Measurements from ENCODE around the gene NOL9.

DNA sequence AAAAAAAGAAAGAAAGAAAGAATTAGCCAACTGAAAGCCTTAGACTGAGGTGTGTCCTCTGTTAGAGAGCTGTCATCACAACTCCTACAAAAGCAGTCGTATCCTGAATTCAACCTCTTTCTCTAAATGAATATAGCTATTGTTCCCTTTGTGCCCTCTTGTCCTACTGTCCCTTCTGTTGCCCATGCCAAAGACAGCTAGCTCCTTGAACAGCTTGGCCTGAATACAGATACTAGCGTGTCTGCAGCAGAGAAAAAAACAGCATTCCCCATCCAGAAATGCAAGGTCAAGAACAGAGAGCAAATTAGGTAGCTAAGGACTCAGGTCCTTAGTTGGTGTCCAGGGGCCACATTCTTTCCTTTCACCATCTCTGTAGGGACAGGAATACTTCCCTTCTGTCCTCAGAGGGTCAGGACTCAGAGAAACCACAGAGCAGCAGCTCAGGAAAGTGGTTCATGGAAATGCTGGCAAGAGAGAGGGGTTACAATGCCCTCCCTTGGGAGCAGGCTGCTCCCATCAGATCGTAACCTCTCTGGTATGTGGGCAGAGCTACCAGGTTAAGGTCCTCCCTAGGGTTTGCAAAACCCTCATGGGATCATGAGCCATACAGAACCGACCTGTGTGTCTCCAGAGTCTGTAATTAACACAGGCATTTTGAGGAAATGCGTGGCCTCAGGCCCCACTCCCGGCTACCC, 23.7 kb upstream of the NOL9 start:
- TF ChIP-seq, protein P1, sequence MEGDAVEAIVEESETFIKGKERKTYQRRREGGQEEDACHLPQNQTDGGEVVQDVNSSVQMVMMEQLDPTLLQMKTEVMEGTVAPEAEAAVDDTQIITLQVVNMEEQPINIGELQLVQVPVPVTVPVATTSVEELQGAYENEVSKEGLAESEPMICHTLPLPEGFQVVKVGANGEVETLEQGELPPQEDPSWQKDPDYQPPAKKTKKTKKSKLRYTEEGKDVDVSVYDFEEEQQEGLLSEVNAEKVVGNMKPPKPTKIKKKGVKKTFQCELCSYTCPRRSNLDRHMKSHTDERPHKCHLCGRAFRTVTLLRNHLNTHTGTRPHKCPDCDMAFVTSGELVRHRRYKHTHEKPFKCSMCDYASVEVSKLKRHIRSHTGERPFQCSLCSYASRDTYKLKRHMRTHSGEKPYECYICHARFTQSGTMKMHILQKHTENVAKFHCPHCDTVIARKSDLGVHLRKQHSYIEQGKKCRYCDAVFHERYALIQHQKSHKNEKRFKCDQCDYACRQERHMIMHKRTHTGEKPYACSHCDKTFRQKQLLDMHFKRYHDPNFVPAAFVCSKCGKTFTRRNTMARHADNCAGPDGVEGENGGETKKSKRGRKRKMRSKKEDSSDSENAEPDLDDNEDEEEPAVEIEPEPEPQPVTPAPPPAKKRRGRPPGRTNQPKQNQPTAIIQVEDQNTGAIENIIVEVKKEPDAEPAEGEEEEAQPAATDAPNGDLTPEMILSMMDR (IDR thresholded peaks at IDR 0.05): no peak
- no peak for TF ChIP-seq POLR2A (IDR thresholded peaks at IDR 0.05)
